IMR-90 (cell line): Measurements from ENCODE around the gene CEP72. TPM values are rescaled to one million over a fixed set of nuclear protein-coding genes. Genes with fewer than 3 reads are reported as not detected.
A peak's percentile ranks its signal among the peaks of the same experiment; 100 is the strongest.

Experiments used
- ATAC-seq: fragments of 200-7000 bp; cut with Tn5 transposase; 2 replicates; pipeline ENCODE4 v1.9.1; 2020; ENCODE audit warnings: low read depth, mild to moderate bottlenecking, moderate library complexity
- BruUV-seq: library from RNA; stranded (reverse); fragments of 400-500 nt; replicated peaks from 2 replicates; lab custom pipeline; 2021; lab: Mats Ljungman, UMichigan
- CTCF ChIA-PET: fragments of 300-600 bp; formaldehyde crosslinking; extraction: SDS; loops from one replicate; lab custom pipeline; 2021; ENCODE audit warnings: antibody characterized with exemption; lab: Yijun Ruan, JAX
- POLR2A ChIA-PET: fragments of 300-600 bp; sonication (Branson Sonifier 250); formaldehyde crosslinking; loops from one replicate; lab custom pipeline; 2022; ENCODE audit warnings: antibody characterized with exemption; ENCODE audit not compliant: unreplicated experiment; lab: Charles Lee
- DNase-seq: peaks from one replicate; pipeline ENCODE4 v3.0.0; 2013
- H2AFZ ChIP-seq: replicated peaks from 2 replicates; pipeline ENCODE3; 2013; ENCODE audit warnings: low read length, mild to moderate bottlenecking; ENCODE audit not compliant: poor library complexity
- H2AK5ac ChIP-seq: 2 replicates; pipeline ENCODE4 v1.6.1; 2013; ENCODE audit warnings: low read depth, low read length, inconsistent platforms
- H2AK9ac ChIP-seq: replicated peaks from 2 replicates; pipeline ENCODE3; 2013; ENCODE audit warnings: mild to moderate bottlenecking, low read depth, low read length, moderate library complexity; ENCODE audit not compliant: poor library complexity
- H2BK120ac ChIP-seq: 2 replicates; pipeline ENCODE4 v1.6.1; 2013; ENCODE audit warnings: low read depth, low read length, inconsistent platforms
- H2BK15ac ChIP-seq: 3 replicates; pipeline ENCODE4 v1.6.1; 2013; ENCODE audit warnings: low read depth, low read length, inconsistent platforms
- H2BK20ac ChIP-seq: 2 replicates; pipeline ENCODE4 v1.6.1; 2013; ENCODE audit warnings: low read depth, mild to moderate bottlenecking, inconsistent platforms, low read length, moderate library complexity
- H2BK5ac ChIP-seq: 2 replicates; pipeline ENCODE4 v1.6.1; 2013; ENCODE audit warnings: mild to moderate bottlenecking, low read depth, low read length, inconsistent platforms; ENCODE audit not compliant: poor library complexity, severe bottlenecking
- H3K14ac ChIP-seq: replicated peaks from 2 replicates; pipeline ENCODE4 v1.6.1; 2013; ENCODE audit warnings: low read depth, low read length, inconsistent platforms
- H3K18ac ChIP-seq: 2 replicates; pipeline ENCODE4 v1.6.1; 2013; ENCODE audit warnings: low read depth, low read length, control low read depth
- H3K23ac ChIP-seq: 2 replicates; pipeline ENCODE4 v1.6.1; 2013; ENCODE audit warnings: low read depth, low read length, inconsistent platforms
- H3K27ac ChIP-seq: 2 replicates; pipeline ENCODE4 v1.5.1; 2013; ENCODE audit warnings: mild to moderate bottlenecking, control low read depth, low read length; ENCODE audit not compliant: insufficient read depth
- H3K27me3 ChIP-seq: 2 replicates; pipeline ENCODE4 v1.6.1; 2013; ENCODE audit warnings: low read length; ENCODE audit not compliant: control insufficient read depth, insufficient read depth
- H3K36me3 ChIP-seq: 2 replicates; pipeline ENCODE4 v1.6.1; 2013; ENCODE audit warnings: low read length, mixed read lengths; ENCODE audit not compliant: control insufficient read depth, insufficient read depth
- H3K4ac ChIP-seq: 2 replicates; pipeline ENCODE4 v1.6.1; 2013; ENCODE audit warnings: low read depth, low read length, inconsistent platforms
- H3K4me1 ChIP-seq: 2 replicates; pipeline ENCODE4 v1.6.1; 2013; ENCODE audit warnings: low read length, mixed read lengths; ENCODE audit not compliant: control insufficient read depth, insufficient read depth
- H3K4me2 ChIP-seq: 2 replicates; pipeline ENCODE4 v1.6.1; 2013; ENCODE audit warnings: low read depth, mild to moderate bottlenecking, control low read depth, low read length, moderate library complexity
- H3K4me3 ChIP-seq: 2 replicates; pipeline ENCODE4 v1.5.1; 2013; ENCODE audit warnings: low read depth, mild to moderate bottlenecking, control low read depth, low read length, moderate library complexity; ENCODE audit not compliant: insufficient read depth
- H3K56ac ChIP-seq: 2 replicates; pipeline ENCODE4 v1.6.1; 2013; ENCODE audit warnings: low read length, inconsistent platforms; ENCODE audit not compliant: insufficient read depth; ENCODE audit errors: extremely low read depth
- H3K79me1 ChIP-seq, 2 experiments: 2 replicates each; pipeline ENCODE4 v1.6.1; 2013; ENCODE audit warnings: low read length in 2 of 2, inconsistent platforms in 1 of 2, low read depth in 1 of 2
- H3K9ac ChIP-seq: 2 replicates; pipeline ENCODE4 v1.6.1; 2013; ENCODE audit warnings: low read depth, low read length, control low read depth
- H3K9me1 ChIP-seq: 2 replicates; pipeline ENCODE4 v1.6.1; 2013; ENCODE audit warnings: low read length, inconsistent platforms; ENCODE audit not compliant: insufficient read depth
- H3K9me3 ChIP-seq: 2 replicates; pipeline ENCODE4 v1.6.1; 2013; ENCODE audit warnings: low read length; ENCODE audit not compliant: control insufficient read depth, insufficient read depth
- H4K20me1 ChIP-seq: 2 replicates; pipeline ENCODE4 v1.6.1; 2013; ENCODE audit warnings: low read length, inconsistent platforms; ENCODE audit not compliant: insufficient read depth
- H4K5ac ChIP-seq: 2 replicates; pipeline ENCODE4 v1.6.1; 2013; ENCODE audit warnings: mild to moderate bottlenecking, low read depth, low read length, control low read depth
- H4K8ac ChIP-seq, 2 experiments: 2 replicates each; pipeline ENCODE4 v1.6.1; 2013; ENCODE audit warnings: low read depth in 2 of 2, low read length in 2 of 2, control low read depth in 1 of 2, inconsistent platforms in 1 of 2
- H4K91ac ChIP-seq: 2 replicates; pipeline ENCODE4 v1.6.1; 2013; ENCODE audit warnings: low read depth, low read length, inconsistent platforms; ENCODE audit not compliant: insufficient read depth
- BHLHE40 ChIP-seq: fragments of 150-350 bp; IDR thresholded peaks from 2 replicates; pipeline ENCODE4 v1.6.1; 2016; ENCODE audit warnings: mild to moderate bottlenecking, low read depth, low read length
- CHD1 ChIP-seq: IDR thresholded peaks from 2 replicates; pipeline ENCODE4 v1.6.1; 2012; ENCODE audit warnings: low read depth, low read length, improper control_type of control experiment
- CTCF ChIP-seq: conservative IDR thresholded peaks from 2 replicates; pipeline ENCODE4 v1.5.1; 2012; ENCODE audit warnings: mild to moderate bottlenecking, low read depth, low read length, improper control_type of control experiment
- ELK1 ChIP-seq: fragments of 150-350 bp; IDR thresholded peaks from 2 replicates; pipeline ENCODE4 v1.6.1; 2016; ENCODE audit warnings: low read depth, mild to moderate bottlenecking, low read length, moderate library complexity, borderline replicate concordance
- FOS ChIP-seq: fragments of 150-350 bp; IDR thresholded peaks from 2 replicates; pipeline ENCODE4 v1.6.1; 2016; ENCODE audit warnings: low read depth, low read length
- MAFK ChIP-seq: IDR thresholded peaks from 2 replicates; pipeline ENCODE4 v1.6.1; 2012; ENCODE audit warnings: low read depth, low read length, improper control_type of control experiment
- MAZ ChIP-seq: IDR thresholded peaks from 2 replicates; pipeline ENCODE4 v1.6.1; 2012; ENCODE audit warnings: low read depth, mild to moderate bottlenecking, low read length, improper control_type of control experiment, moderate library complexity, borderline replicate concordance
- MXI1 ChIP-seq: IDR thresholded peaks from 2 replicates; pipeline ENCODE4 v1.6.1; 2012; ENCODE audit warnings: low read depth, mild to moderate bottlenecking, low read length, moderate library complexity, borderline replicate concordance
- NFE2L2 ChIP-seq: fragments of 150-350 bp; IDR thresholded peaks from 2 replicates; pipeline ENCODE4 v1.6.1; 2016; ENCODE audit warnings: low read depth, mild to moderate bottlenecking, low read length
- POLR2A ChIP-seq: IDR thresholded peaks from 2 replicates; pipeline ENCODE4 v1.6.1; 2012; ENCODE audit warnings: mild to moderate bottlenecking, low read depth, low read length
- RAD21 ChIP-seq: IDR thresholded peaks from 2 replicates; pipeline ENCODE4 v1.6.1; 2012; ENCODE audit warnings: low read length, improper control_type of control experiment
- RCOR1 ChIP-seq: IDR thresholded peaks from 2 replicates; pipeline ENCODE4 v1.6.1; 2012; ENCODE audit warnings: mild to moderate bottlenecking, low read length, improper control_type of control experiment; ENCODE audit not compliant: insufficient replicate concordance
- RFX5 ChIP-seq: IDR thresholded peaks from 2 replicates; pipeline ENCODE4 v1.8.0; 2012; ENCODE audit warnings: low read depth, mild to moderate bottlenecking, low read length, moderate library complexity
- SMC3 ChIP-seq: fragments of 150-350 bp; IDR thresholded peaks from 2 replicates; pipeline ENCODE4 v1.6.1; 2016; ENCODE audit warnings: low read depth, mild to moderate bottlenecking, antibody characterized with exemption, low read length, moderate library complexity
- USF2 ChIP-seq: fragments of 150-350 bp; IDR thresholded peaks from 2 replicates; pipeline ENCODE4 v1.6.1; 2017; ENCODE audit warnings: mild to moderate bottlenecking, antibody characterized with exemption, low read length, low read depth
- WGBS, 2 experiments: methylation state at CpG; one replicate each; pipeline versions ENCODE4 v1.1.5 to v1.1.7; 2013; ENCODE audit warnings: missing lambda C conversion rate in 2 of 2; ENCODE audit not compliant: insufficient read length in 1 of 2; ENCODE audit errors: extremely low coverage in 2 of 2; 5-methylcytosine and 5-hydroxymethylcytosine counted together
- dilution Hi-C: fragments of 300-500 bp; cut with HindIII; formaldehyde crosslinking; loops from one replicate; pipeline ENCODE4 v1.14.3; 2018; ENCODE audit warnings: low sequenced_read_pairs; ENCODE audit not compliant: unreplicated experiment
- in situ Hi-C: fragments of 300-500 bp; cut with MboI; formaldehyde crosslinking; loops from 3 replicates; pipeline ENCODE4 v1.14.3; 2019; ENCODE audit warnings: low sequenced_read_pairs, inconsistent platforms, mixed read lengths
- intact Hi-C: fragments of 100-400 bp; cut with micrococcal nuclease; formaldehyde crosslinking; loops from 2 replicates; pipeline ENCODE4 v1.10.0; 2022
- polyA plus RNA-seq, 3 experiments: library from polyadenylated mRNA; depleted of rRNA; stranded (reverse); fragments of >200 nt; gene quantifications; 2 replicates each; pipeline ENCODE4 v1.2.3, GENCODE V29; 2012; ENCODE audit warnings: low replicate concordance in 1 of 3
- total RNA-seq: library from RNA; depleted of rRNA; stranded (reverse); fragments of >200 nt; gene quantifications from 2 replicates; pipeline ENCODE4 v1.2.3, GENCODE V29; 2012

Gene CEP72
- total and polyA plus RNA-seq, 2 of the 4 experiments (the other 2 are of a cell fraction), result 2.9 to 4.3 TPM

GRCh38 chr5:647311-647710, 35.2 kb downstream of the CEP72 start:
- DNase-seq, result no peak
- TF ChIP-seq FOS (no peak), ELK1 (no peak), SMC3 (no peak), USF2 (no peak), NFE2L2 (no peak), RCOR1 (no peak), MAFK (no peak), POLR2A (no peak), MAZ (no peak), RAD21 (no peak), CHD1 (no peak), RFX5 (no peak), BHLHE40 (no peak), MXI1 (no peak), CTCF (no peak)
- H3K56ac ChIP-seq, result no peak overlapping the region
- H2BK120ac ChIP-seq, result no peak overlapping the region
- in situ Hi-C loops, result no loop called here
- no peak overlapping the region for H3K4ac ChIP-seq
- no peak overlapping the region for H3K23ac ChIP-seq
- CTCF ChIA-PET, result no interaction called here
- no peak overlapping the region for H3K18ac ChIP-seq
- H3K79me1 ChIP-seq, result no peaks in the 10 kb centered on the region; a peak in 1 of 4 replicates
- POLR2A ChIA-PET, result no interaction called here
- H3K9ac ChIP-seq, result no peak overlapping the region
- H4K20me1 ChIP-seq, result no peaks in the 10 kb centered on the region
- H2BK5ac ChIP-seq, result no peak overlapping the region
- no peak overlapping the region for H3K4me2 ChIP-seq
- peaks cover 9% of the 10 kb centered on the region for H3K36me3 ChIP-seq
- dilution Hi-C loops, result no loop called here
- H3K9me1 ChIP-seq, result 0 out of 2 replicates have a peak, but pooled peaks cover 3% of the 10 kb centered on the region
- H4K91ac ChIP-seq, result no peak overlapping the region
- H2AK9ac ChIP-seq, result no peak overlapping the region
- no peak overlapping the region for H2BK15ac ChIP-seq
- no peak overlapping the region for H2AK5ac ChIP-seq
- intact Hi-C loops, result no loop called here
- no peak overlapping the region for H4K8ac ChIP-seq
- H3K27me3 ChIP-seq, result no peaks in the 10 kb centered on the region
- peak overlapping the region; percentile 11 for H2AFZ ChIP-seq
- no peak overlapping the region for H4K5ac ChIP-seq
- no peak overlapping the region for H2BK20ac ChIP-seq
- H3K14ac ChIP-seq, result no peak overlapping the region
- no peaks in the 10 kb centered on the region for H3K4me1 ChIP-seq
- ATAC-seq, result no peak
- no TSS peak for BruUV-seq
- no CpG with 5 or more reads among the region's 4 CpGs for WGBS, 2 experiments
- H3K9me3 ChIP-seq, result no peaks in the 10 kb centered on the region
- no peak overlapping the region for H3K4me3 ChIP-seq
- no peak overlapping the region for H3K27ac ChIP-seq
